HG02938 (cell line): Measurements from ENCODE around the gene FPR1.
"Not testable (repeated sequence)": the region's sequence is repeated elsewhere in the genome, so short reads cannot be mapped to it uniquely, and the experiment has no call there.

Experiments
- ATAC-seq: cut with Tn5 transposase; IDR thresholded peaks from one replicate; pipeline ENCODE4 v1.9.1; 2021; ENCODE audit warnings: mild to moderate bottlenecking, moderate library complexity; ENCODE audit not compliant: unreplicated experiment

Gene FPR1

GRCh38 chr19:51738523-51738922 is 13.2 kb downstream of the FPR1 start:
- ATAC-seq = not testable (repeated sequence)

GRCh38 chr19:51737924-51738323 is 13.8 kb downstream of the FPR1 start:
- no peak for ATAC-seq

GRCh38 chr19:51737389-51737788 is 14.3 kb downstream of the FPR1 start:
- ATAC-seq = no peak

GRCh38 chr19:51735759-51736449 is 15.8 kb downstream of the FPR1 start:
- no peak for ATAC-seq

- ATAC-seq = no peak
Measured at GRCh38 chr19:51733742-51734522, 17.7 kb downstream of the FPR1 start.

GRCh38 chr19:51729781-51730180 is 21.9 kb downstream of the FPR1 start:
- ATAC-seq = no peak

- ATAC-seq = no peak
Measured at GRCh38 chr19:51727349-51727880, 24.3 kb downstream of the FPR1 start.

- ATAC-seq = no peak
Measured at GRCh38 chr19:51726049-51726448, 25.6 kb downstream of the FPR1 start.

- no peak for ATAC-seq
Measured at GRCh38 chr19:51724543-51724942, 27.1 kb downstream of the FPR1 start.

GRCh38 chr19:51722492-51722891 is 29.2 kb downstream of the FPR1 start:
- ATAC-seq = no peak

- no peak for ATAC-seq
Measured at GRCh38 chr19:51721905-51722304, 29.8 kb downstream of the FPR1 start.

GRCh38 chr19:51719251-51719988 is 32.3 kb downstream of the FPR1 start:
- ATAC-seq = no peak

GRCh38 chr19:51716925-51717324 is 34.8 kb downstream of the FPR1 start:
- ATAC-seq = no peak

GRCh38 chr19:51715850-51716249 is 35.8 kb downstream of the FPR1 start:
- ATAC-seq = no peak

- ATAC-seq = no peak
Measured at GRCh38 chr19:51714848-51715247, 36.8 kb downstream of the FPR1 start.

GRCh38 chr19:51713319-51714285 is 38.1 kb downstream of the FPR1 start:
- ATAC-seq = no peak

- ATAC-seq = no peak
Measured at GRCh38 chr19:51712461-51713081, 39.1 kb downstream of the FPR1 start.

- no peak for ATAC-seq
Measured at GRCh38 chr19:51711702-51712101, 40.0 kb downstream of the FPR1 start.

GRCh38 chr19:51710163-51710562 is 41.5 kb downstream of the FPR1 start:
- ATAC-seq = no peak

- no peak for ATAC-seq
Measured at GRCh38 chr19:51709575-51709974, 42.1 kb downstream of the FPR1 start.
